Lower lobe of right lung (tissue), 2 donors: ENCODE measurements around the gene BAHD1. TPM values are rescaled to one million over a fixed set of nuclear protein-coding genes. Genes with fewer than 3 reads are reported as not detected.
"Not testable (repeated sequence)": the region's sequence is repeated elsewhere in the genome, so short reads cannot be mapped to it uniquely, and the experiment has no call there.

Experiments used
- ATAC-seq, 2 donors: fragments of 200-7000 bp; cut with Tn5 transposase; one replicate each; pipeline ENCODE4 v1.9.1; 2020 to 2022; ENCODE audit warnings: mild to moderate bottlenecking in 2 of 2, moderate library complexity in 2 of 2
- DNase-seq: peaks from one replicate; pipeline ENCODE4 v3.0.0-alpha.2; 2020
- H3K27ac ChIP-seq: fragments of 200-600 bp; one replicate; pipeline ENCODE4 v1.8.0; 2022
- H3K27me3 ChIP-seq: fragments of 200-600 bp; one replicate; pipeline ENCODE4 v1.8.0; 2022; ENCODE audit warnings: low read depth
- H3K36me3 ChIP-seq: fragments of 200-600 bp; one replicate; pipeline ENCODE4 v1.8.0; 2022; ENCODE audit warnings: mild to moderate bottlenecking
- H3K4me1 ChIP-seq: fragments of 200-600 bp; one replicate; pipeline ENCODE4 v1.8.0; 2022
- H3K4me3 ChIP-seq: fragments of 200-600 bp; one replicate; pipeline ENCODE4 v1.8.0; 2022; ENCODE audit warnings: mild to moderate bottlenecking
- H3K9me3 ChIP-seq: fragments of 200-600 bp; one replicate; pipeline ENCODE4 v1.8.0; 2022
- CTCF ChIP-seq: fragments of 200-600 bp; IDR thresholded peaks from one replicate; pipeline ENCODE4 v1.8.0; 2022; ENCODE audit warnings: antibody characterized with exemption, mild to moderate bottlenecking
- intact Hi-C: fragments of 100-400 bp; cut with DNase I; formaldehyde crosslinking; loops from one replicate; pipeline ENCODE4 v1.11.0; 2022
- total RNA-seq: library from RNA; stranded (reverse); fragmentation: NEBNext Ultra II Directional; extraction: Animal tissue kit (Norgen Biotek cat#: 25700); gene quantifications from one replicate; pipeline ENCODE4 v1.2.1, GENCODE V29; 2021
- donor health status: DM: no; HTN: yes; CAD: no; lungs with severe emphysema.

Gene BAHD1
- total RNA-seq, 1 donor from 2014 or later, result 23.9 TPM

GRCh38 chr15:40451527-40452158, 10.9 kb downstream of the BAHD1 start:
- TF ChIP-seq CTCF, result no peak
- no peak for DNase-seq
- no peak for ATAC-seq
- Histone ChIP-seq H3K27ac (no peak overlapping the region), H3K36me3 (no peaks in the 10 kb centered on the region), H3K4me1 (peaks cover 60% of the 10 kb centered on the region), H3K4me3 (no peak overlapping the region), H3K9me3 (no peaks in the 10 kb centered on the region), H3K27me3 (no peaks in the 10 kb centered on the region)
- intact Hi-C loops, result no loop called here

GRCh38 chr15:40452296-40453090, 11.7 kb downstream of the BAHD1 start:
- DNase-seq, result no peak
- intact Hi-C loops, result no loop called here
- Histone ChIP-seq H3K27ac (no peak overlapping the region), H3K4me1 (peaks cover 62% of the 10 kb centered on the region), H3K9me3 (no peaks in the 10 kb centered on the region), H3K36me3 (no peaks in the 10 kb centered on the region), H3K27me3 (no peaks in the 10 kb centered on the region), H3K4me3 (no peak overlapping the region)
- TF ChIP-seq CTCF, result no peak
- ATAC-seq, result peak in 1 of 2 donors; percentile 34

GRCh38 chr15:40453941-40454340, 13.2 kb downstream of the BAHD1 start:
- H3K9me3 ChIP-seq, intact Hi-C loops, H3K27me3 ChIP-seq, H3K4me3 ChIP-seq, H3K27ac ChIP-seq, ATAC-seq, H3K36me3 ChIP-seq, DNase-seq: not testable (repeated sequence)
- peaks cover 62% of the 10 kb centered on the region for H3K4me1 ChIP-seq

- intact Hi-C loops, result no loop called here
Observed at GRCh38 chr15:40454904-40455391, 14.2 kb downstream of the BAHD1 start.

GRCh38 chr15:40456299-40456712, 15.6 kb downstream of the BAHD1 start:
- DNase-seq (no peak), ATAC-seq (peak; percentile 27 to 63)
- Histone ChIP-seq H3K4me3 (no peak overlapping the region), H3K36me3 (peaks cover 31% of the 10 kb centered on the region), H3K27ac (no peak overlapping the region), H3K9me3 (no peaks in the 10 kb centered on the region), H3K27me3 (no peaks in the 10 kb centered on the region), H3K4me1 (peaks cover 53% of the 10 kb centered on the region)
- intact Hi-C loops, result no loop called here
- no peak for TF ChIP-seq CTCF

More at GRCh38 chr15:40454904-40455391, 14.2 kb downstream of the BAHD1 start:
- DNase-seq, result no peak
- TF ChIP-seq CTCF, result no peak
- Histone ChIP-seq H3K4me1 (peaks cover 60% of the 10 kb centered on the region), H3K36me3 (peaks cover 19% of the 10 kb centered on the region), H3K27ac (no peak overlapping the region), H3K4me3 (no peak overlapping the region), H3K27me3 (no peaks in the 10 kb centered on the region), H3K9me3 (no peaks in the 10 kb centered on the region)
- no peak for ATAC-seq

- ATAC-seq, result no peak
- intact Hi-C loops, result no loop called here
- no peaks in the 10 kb centered on the region for H3K27me3 ChIP-seq
- TF ChIP-seq CTCF, result no peak
- no peak for DNase-seq
- no peak overlapping the region for H3K4me3 ChIP-seq
- H3K9me3 ChIP-seq, result no peaks in the 10 kb centered on the region
- peaks cover 34% of the 10 kb centered on the region for H3K36me3 ChIP-seq
- H3K27ac ChIP-seq, result no peak overlapping the region
- H3K4me1 ChIP-seq, result peaks cover 50% of the 10 kb centered on the region
Observed at GRCh38 chr15:40456738-40457137, 16.0 kb downstream of the BAHD1 start.
